GM10847 (cell line): ENCODE results near the gene CCDC106.

Experiments
- POLR2A ChIP-seq: IDR thresholded peaks from 2 replicates; pipeline ENCODE4 v1.6.1; 2011; ENCODE audit not compliant: insufficient read length; ENCODE audit errors: extremely low read depth

Gene CCDC106

DNA sequence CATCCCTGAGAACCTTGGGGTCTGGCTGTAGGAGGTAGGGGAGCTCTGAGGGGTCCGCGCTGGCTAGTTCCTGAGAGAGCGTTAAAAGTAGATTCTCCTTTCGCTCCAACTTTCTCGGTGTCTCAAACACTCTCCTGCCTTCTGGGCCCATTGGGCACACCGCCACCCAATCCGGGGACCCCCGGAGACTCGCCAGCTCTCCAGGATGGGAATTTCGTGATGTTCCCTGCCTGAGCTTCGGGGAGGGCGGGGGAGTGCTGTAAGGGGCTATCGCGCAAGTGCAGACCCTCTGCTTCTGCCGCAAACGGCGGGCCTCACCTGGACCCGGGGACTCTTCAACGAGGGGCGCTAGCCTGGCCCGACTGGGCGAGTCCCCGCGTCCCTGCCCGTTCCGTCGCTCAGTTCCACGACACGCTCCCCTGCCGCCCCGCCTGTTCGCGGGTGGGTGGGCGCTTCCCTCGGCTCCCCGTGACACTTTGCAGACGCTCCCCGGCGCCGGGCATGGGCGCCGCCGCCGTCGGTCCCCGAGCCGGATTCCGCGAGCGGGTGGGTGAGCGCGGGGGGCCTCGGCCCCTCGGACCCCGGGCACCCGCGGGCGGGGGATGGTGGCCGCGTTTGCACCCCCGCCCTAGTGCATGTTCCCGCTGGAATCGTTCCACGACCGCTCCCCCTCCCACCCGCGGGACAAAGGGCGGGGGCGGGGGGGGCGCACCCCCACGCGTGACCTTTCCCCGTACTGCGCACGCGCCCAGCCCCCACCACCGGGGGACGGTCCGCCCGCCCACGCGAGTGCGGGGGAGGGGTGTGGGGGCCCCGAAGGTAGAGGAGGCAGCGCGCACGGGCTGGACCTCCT is at the start of gene CCDC106:
Gene CCDC106, plus strand, starts transcription at position 481 of the 853 bp plus-strand sequence. CDS start 835 bp downstream, outside the sequence.
- peak; percentile 5 for TF ChIP-seq POLR2A

DNA sequence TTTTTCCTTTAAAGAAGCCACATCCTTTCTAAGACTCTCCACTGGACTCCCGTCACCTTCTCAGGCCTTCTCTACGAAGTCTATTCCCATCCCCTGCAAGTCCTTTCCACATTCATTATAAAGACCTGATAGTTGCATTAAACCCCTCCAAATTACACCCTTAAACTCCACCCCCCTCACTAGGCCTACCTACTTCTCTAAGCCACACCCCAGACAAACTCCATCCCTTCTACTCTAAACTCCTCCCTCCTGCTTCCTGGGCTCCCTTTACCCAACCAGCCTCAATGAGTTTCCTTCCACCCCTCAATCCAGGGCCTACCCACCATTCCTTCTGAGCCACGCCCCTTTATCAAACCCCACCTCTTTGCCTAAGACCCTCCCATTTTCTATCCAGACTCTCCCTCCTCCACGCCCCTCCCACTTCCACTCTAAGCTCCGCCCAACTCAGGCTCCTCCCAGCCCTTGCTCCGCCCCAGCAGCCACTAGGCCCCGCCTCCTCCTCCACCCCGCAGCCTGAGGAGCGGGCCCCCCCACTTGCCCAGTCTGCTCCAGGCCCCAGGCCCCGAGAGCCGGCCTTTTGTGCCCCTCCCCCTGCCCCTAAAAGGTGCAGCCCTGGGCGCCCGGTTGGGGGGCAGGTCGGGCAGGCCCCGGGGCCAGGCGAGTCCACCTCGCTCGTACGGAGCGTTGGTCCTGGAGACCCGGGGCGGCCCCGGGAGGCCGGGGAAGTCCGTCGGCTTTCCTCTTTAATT is 49.1 kb upstream of the CCDC106 start:
- TF ChIP-seq POLR2A, result peak; percentile 33

DNA sequence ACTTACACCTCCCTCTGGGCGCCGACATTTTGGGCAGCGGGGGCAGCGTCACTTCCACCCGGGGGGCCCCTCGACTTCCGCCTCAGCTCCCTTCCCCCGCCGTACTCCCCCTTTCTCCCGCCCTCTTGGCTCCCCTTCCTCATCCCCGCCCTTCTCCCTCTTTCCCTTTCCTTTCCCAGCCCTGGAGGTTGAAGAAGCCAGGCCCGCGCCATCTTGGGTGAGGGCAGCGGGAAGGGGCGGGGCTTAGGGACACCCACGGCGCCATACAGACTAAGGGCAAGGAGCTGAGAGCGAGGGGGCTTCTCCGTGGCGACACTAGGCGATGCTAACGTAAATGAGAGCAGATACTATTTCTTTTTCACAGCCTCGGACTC is 48.6 kb upstream of the CCDC106 start, which contains the start of gene FIZ1:
Gene FIZ1, minus strand, starts transcription at position 50 of the 374 bp plus-strand sequence. CDS start 1,652 bp downstream, outside the sequence.
- peak; percentile 18 for TF ChIP-seq POLR2A

- no peak for TF ChIP-seq POLR2A
Measured at GRCh38 chr19:55599842-55600661, 48.0 kb upstream of the CCDC106 start, which contains the start of gene ZNF524. ZNF524 (plus strand) TSS chr19:55600288; CDS start chr19:55602113, 1,825 bp downstream.

GRCh38 chr19:55600662-55601028 is 47.4 kb upstream of the CCDC106 start:
- no peak for TF ChIP-seq POLR2A

DNA sequence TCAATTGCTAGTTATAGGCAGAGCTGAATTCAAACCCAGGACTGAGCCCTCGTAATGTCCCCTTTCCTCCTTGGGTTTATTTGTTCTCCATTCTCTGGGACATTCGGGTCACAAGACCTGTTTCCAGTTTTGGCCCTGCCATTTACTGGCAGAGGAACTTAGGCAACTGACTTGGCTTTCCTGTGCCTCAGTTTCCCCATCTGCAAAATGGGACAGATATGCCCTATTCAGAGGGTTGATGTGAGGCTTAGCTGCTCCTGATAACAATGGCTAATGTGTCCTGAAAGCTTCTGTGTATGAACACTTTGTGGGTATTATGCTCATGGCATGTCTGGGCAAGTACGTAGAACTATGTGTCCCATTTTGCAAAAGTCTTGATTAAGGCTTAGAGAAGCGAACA is 46.9 kb upstream of the CCDC106 start:
- TF ChIP-seq POLR2A, result no peak

DNA sequence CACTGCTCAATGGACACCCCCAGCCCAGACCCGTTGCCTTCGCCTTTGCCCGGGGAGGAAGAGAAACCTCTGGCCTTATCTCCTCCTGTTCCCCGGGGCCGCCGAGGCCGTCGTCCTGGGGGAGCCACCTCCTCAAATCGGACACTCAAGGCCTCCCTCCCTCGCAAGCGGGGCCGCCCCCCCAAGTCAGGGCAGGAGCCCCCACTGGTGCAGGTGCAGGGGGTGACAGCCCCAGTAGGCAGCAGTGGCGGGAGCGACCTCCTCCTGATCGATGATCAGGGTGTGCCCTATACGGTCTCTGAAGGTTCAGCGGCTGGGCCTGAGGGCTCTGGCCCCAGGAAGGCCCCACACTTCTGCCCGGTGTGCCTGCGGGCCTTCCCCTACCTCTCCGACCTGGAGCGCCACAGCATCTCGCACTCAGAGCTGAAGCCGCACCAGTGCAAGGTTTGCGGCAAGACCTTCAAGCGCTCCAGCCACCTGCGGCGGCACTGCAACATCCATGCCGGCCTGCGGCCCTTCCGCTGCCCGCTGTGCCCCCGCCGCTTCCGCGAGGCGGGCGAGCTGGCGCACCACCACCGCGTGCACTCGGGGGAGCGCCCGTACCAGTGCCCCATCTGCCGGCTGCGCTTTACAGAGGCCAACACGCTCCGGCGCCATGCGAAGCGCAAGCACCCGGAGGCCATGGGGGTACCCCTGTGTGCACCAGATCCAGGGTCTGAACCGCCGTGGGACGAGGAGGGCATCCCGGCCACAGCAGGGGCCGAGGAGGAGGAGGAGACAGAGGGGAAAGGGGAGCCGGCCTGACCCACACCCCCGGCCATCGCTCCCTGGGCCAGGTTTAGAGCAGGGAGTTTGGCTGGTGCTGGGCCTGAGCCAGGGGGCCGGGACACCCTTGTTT is 45.7 kb upstream of the CCDC106 start:
- TF ChIP-seq POLR2A, result no peak

DNA sequence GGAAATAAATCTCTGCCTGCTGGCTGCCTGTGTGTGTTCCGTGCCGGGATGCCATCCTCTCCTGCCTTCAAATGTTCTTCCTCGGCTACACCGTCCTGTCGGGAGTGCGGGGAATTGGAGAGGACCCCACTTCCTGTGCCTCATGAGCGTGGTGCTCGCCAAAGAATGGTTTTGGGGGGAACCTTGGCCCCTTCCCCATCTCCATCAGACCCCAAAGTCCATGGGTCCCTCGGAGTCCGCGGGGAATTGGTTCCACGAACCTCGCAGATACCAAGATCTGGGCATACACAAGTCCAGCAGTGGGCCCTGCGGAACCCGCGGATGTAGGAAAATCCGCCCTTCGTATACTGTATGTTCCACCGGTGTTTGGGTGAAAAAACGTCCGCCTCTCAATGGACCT is 44.9 kb upstream of the CCDC106 start:
- no peak for TF ChIP-seq POLR2A

DNA sequence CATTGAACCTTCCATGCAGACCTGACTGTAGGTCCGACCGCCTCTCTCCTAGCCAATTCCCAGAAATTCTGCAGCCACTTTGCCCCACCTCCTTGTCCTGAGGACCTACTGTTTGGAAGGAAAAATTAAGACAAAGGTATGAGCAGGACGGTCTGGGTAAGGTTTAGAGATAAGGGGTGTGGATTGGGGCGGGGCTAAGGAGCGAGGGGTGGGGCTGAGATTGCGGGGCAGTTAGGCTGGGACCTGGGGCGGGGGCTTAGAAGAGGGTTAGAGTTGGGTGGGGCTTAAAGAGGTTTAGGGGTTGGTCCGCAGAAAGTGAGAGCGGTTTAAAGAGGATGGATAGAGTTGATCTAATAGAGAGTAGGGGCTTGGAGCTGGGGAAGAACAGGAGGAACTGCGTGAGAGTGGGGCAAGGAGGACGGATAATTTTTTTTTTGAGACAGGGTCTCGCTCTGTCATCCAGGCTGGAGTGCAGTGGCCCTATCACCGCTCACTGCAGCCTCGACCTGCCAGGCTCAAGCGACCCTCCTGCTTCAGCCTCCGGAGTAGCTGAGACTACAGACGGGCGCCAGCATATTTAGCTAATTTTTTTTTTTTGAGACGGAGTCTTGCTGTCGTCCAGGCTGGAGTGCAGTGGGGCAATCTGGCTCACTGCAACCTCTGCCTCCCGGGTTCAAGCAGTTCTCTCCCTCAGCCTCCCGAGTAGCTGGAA is 44.3 kb upstream of the CCDC106 start:
- TF ChIP-seq POLR2A, result no peak

DNA sequence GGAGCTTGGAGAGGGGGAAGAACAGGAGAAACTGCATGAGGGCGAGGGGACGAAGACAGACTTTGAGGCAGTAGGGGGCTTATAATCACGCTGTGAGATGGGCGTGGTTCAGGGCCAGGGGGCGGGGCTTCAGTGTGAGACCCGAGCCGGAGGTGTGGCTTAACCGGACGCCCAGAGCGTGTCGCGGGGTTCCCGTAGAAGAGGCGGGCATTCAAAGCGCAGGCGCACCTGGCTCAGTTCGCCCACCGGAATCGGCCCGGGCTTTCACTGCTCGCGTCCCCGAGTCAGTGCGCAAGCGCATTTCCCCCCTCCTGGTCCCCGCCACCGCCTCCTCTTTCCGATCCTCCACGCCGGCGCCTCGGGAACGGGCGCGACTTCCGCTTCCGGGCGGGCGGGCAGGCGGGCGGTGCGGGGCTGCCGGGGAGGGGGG is 42.8 kb upstream of the CCDC106 start:
- peak; percentile 15 for TF ChIP-seq POLR2A

DNA sequence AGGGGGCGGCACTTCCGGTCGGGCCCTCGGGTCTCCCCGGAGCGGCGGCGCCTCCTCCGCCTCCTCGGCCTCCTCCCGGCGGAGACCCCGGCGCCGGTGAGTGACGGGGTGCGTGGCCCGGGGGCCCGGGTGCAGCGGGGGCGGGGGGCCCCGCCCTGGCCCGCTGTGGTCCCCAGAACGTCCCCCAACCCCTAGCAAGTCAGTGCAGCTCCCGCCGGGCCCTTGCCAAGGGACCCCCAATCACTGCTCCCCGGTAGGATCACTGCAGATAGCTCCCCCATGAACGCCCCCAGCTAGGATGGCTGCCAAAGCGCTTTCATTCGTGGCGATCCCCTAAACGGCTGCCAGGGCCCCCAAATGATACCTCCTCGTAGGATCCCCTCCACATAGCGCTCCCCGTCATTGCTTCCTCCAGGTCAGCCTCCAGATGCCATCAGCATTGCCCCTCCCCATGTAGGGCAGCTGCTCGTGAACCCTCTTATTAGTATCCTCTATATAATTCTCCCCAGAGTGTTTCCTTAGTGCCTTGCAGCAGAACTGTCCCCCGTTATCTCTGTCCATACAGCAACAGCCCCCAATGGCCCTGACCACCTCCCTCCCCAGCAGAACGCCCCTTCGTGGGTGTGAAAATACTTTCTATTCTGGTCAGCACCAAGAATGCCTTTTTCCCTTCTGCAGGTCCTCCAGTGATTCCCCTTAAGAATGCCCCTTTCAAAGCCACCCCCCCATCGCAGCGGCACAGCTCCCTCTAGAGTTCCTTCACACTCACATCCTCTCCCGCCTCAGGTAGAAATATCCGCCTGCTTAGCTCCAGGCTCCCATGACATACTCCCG is 42.2 kb upstream of the CCDC106 start, which contains the start of gene ZNF865:
Gene ZNF865, plus strand, starts transcription at position 11 of the 834 bp plus-strand sequence. CDS start 7,972 bp downstream, outside the sequence.
- TF ChIP-seq POLR2A, result no peak

DNA sequence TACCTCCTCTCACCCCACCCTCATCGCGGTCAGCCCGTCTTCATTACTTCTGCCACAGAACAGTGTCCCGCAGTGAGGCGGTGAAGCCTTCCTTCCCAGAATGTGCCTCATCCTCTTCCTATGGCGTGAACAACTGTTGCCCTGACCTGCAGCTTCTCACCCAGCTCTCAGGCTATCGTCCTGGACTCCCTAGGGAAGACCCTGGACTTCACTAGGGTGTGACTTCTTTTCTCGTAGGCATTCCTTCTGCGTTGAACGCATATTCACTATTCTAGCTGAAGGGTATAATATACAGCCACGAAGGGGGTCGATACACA is 41.6 kb upstream of the CCDC106 start:
- TF ChIP-seq POLR2A, result no peak

GRCh38 chr19:55606817-55607216 is 41.2 kb upstream of the CCDC106 start:
- no peak for TF ChIP-seq POLR2A
